ENCODE results near the gene PLCB1. TPM values are rescaled to one million over a fixed set of nuclear protein-coding genes. Genes with fewer than 3 reads are reported as not detected.

Gene PLCB1
- total RNA-seq, 1 donor from 2014 or later = 10.7 TPM

- no peak overlapping the region for H3K27ac ChIP-seq (ENCODE audit: low read depth, low read length)
- TF ChIP-seq CTCF (IDR thresholded peaks at IDR 0.05; ENCODE audit: insufficient read depth, low read depth, low read length) (no peak), EZH2 (IDR thresholded peaks at IDR 0.05; ENCODE audit: insufficient read depth, low read length) (no peak)
- H3K9me3 ChIP-seq (ENCODE audit: insufficient read depth, low read depth, low read length) = no peaks in the 10 kb centered on the region
- no peak overlapping the region for H3K9ac ChIP-seq (ENCODE audit: low read length)
- H3K4me1 ChIP-seq (ENCODE audit: insufficient read depth, low read length) = no peaks in the 10 kb centered on the region
- FAIRE-seq = no peak
- H4K20me1 ChIP-seq (ENCODE audit: insufficient read depth, low read length) = no peaks in the 10 kb centered on the region
- no peak overlapping the region for H3K4me2 ChIP-seq (ENCODE audit: low read length)
- DNase-seq (ENCODE audit: low read depth) = no peak
- H3K79me2 ChIP-seq (ENCODE audit: insufficient read depth, low read length) = no peaks in the 10 kb centered on the region
- no peaks in the 10 kb centered on the region for H3K9me3 Mint-ChIP-seq (ENCODE audit: unreplicated experiment)
- H2AFZ ChIP-seq (ENCODE audit: low read depth, low read length) = no peak overlapping the region
- no peak overlapping the region for H3K4me3 Mint-ChIP-seq (ENCODE audit: unreplicated experiment)
- H3K27ac Mint-ChIP-seq (ENCODE audit: unreplicated experiment) = no peak overlapping the region
- H3K36me3 ChIP-seq (ENCODE audit: insufficient read depth, low read length) = no peaks in the 10 kb centered on the region
- H3K36me3 Mint-ChIP-seq (ENCODE audit: low read depth, unreplicated experiment) = peaks cover 2% of the 10 kb centered on the region
- no peaks in the 10 kb centered on the region for H3K27me3 ChIP-seq (ENCODE audit: insufficient read depth, low read length)
- H3K4me3 ChIP-seq (ENCODE audit: insufficient read depth, low read depth, low read length) = no peak overlapping the region
- no peaks in the 10 kb centered on the region for H3K27me3 Mint-ChIP-seq (ENCODE audit: low read depth, unreplicated experiment)
- H3K4me1 Mint-ChIP-seq (ENCODE audit: low read depth, unreplicated experiment) = peaks cover 3% of the 10 kb centered on the region
These were observed 531.4 kb downstream of the PLCB1 start for GRCh38 chr20:8663424-8663823.

- H3K4me1 ChIP-seq (ENCODE audit: insufficient read depth, low read length) = no peaks in the 10 kb centered on the region
- H3K4me1 Mint-ChIP-seq (ENCODE audit: low read depth, unreplicated experiment) = peaks cover 3% of the 10 kb centered on the region
- H3K9me3 Mint-ChIP-seq (ENCODE audit: unreplicated experiment) = no peaks in the 10 kb centered on the region
- peaks cover 2% of the 10 kb centered on the region for H3K36me3 Mint-ChIP-seq (ENCODE audit: low read depth, unreplicated experiment)
- H3K27me3 ChIP-seq (ENCODE audit: insufficient read depth, low read length) = no peaks in the 10 kb centered on the region
- no peaks in the 10 kb centered on the region for H3K9me3 ChIP-seq (ENCODE audit: insufficient read depth, low read depth, low read length)
- no peak for FAIRE-seq
- H3K27ac Mint-ChIP-seq (ENCODE audit: unreplicated experiment) = no peak overlapping the region
- H3K9ac ChIP-seq (ENCODE audit: low read length) = no peak overlapping the region
- no peak overlapping the region for H3K4me3 ChIP-seq (ENCODE audit: insufficient read depth, low read depth, low read length)
- no peaks in the 10 kb centered on the region for H3K36me3 ChIP-seq (ENCODE audit: insufficient read depth, low read length)
- no peak overlapping the region for H3K4me3 Mint-ChIP-seq (ENCODE audit: unreplicated experiment)
- H2AFZ ChIP-seq (ENCODE audit: low read depth, low read length) = no peak overlapping the region
- H3K79me2 ChIP-seq (ENCODE audit: insufficient read depth, low read length) = no peaks in the 10 kb centered on the region
- no peak overlapping the region for H3K27ac ChIP-seq (ENCODE audit: low read depth, low read length)
- H3K27me3 Mint-ChIP-seq (ENCODE audit: low read depth, unreplicated experiment) = no peaks in the 10 kb centered on the region
- DNase-seq (ENCODE audit: low read depth) = no peak
- no peak overlapping the region for H3K4me2 ChIP-seq (ENCODE audit: low read length)
- no peaks in the 10 kb centered on the region for H4K20me1 ChIP-seq (ENCODE audit: insufficient read depth, low read length)
- TF ChIP-seq EZH2 (IDR thresholded peaks at IDR 0.05; ENCODE audit: insufficient read depth, low read length) = no peak
- no peak for TF ChIP-seq CTCF (IDR thresholded peaks at IDR 0.05; ENCODE audit: insufficient read depth, low read depth, low read length)
These were observed 532.7 kb downstream of the PLCB1 start for GRCh38 chr20:8664778-8665177.

- no peak for FAIRE-seq
- Mint-ChIP-seq H3K9me3 (ENCODE audit: unreplicated experiment) (no peaks in the 10 kb centered on the region), H3K27ac (ENCODE audit: unreplicated experiment) (no peak overlapping the region), H3K4me1 (ENCODE audit: low read depth, unreplicated experiment) (peaks cover 3% of the 10 kb centered on the region), H3K27me3 (ENCODE audit: low read depth, unreplicated experiment) (no peaks in the 10 kb centered on the region), H3K36me3 (ENCODE audit: low read depth, unreplicated experiment) (peaks cover 2% of the 10 kb centered on the region), H3K4me3 (ENCODE audit: unreplicated experiment) (no peak overlapping the region)
- Histone ChIP-seq H3K4me1 (ENCODE audit: insufficient read depth, low read length) (no peaks in the 10 kb centered on the region), H3K79me2 (ENCODE audit: insufficient read depth, low read length) (no peaks in the 10 kb centered on the region), H3K27me3 (ENCODE audit: insufficient read depth, low read length) (no peaks in the 10 kb centered on the region), H3K27ac (ENCODE audit: low read depth, low read length) (no peak overlapping the region), H3K36me3 (ENCODE audit: insufficient read depth, low read length) (no peaks in the 10 kb centered on the region), H4K20me1 (ENCODE audit: insufficient read depth, low read length) (no peaks in the 10 kb centered on the region), H3K9me3 (ENCODE audit: insufficient read depth, low read depth, low read length) (no peaks in the 10 kb centered on the region), H3K4me2 (ENCODE audit: low read length) (no peak overlapping the region), H3K4me3 (ENCODE audit: insufficient read depth, low read depth, low read length) (no peak overlapping the region), H3K9ac (ENCODE audit: low read length) (no peak overlapping the region), H2AFZ (ENCODE audit: low read depth, low read length) (no peak overlapping the region)
- no peak for TF ChIP-seq EZH2 (IDR thresholded peaks at IDR 0.05; ENCODE audit: insufficient read depth, low read length)
- no peak for TF ChIP-seq CTCF (IDR thresholded peaks at IDR 0.05; ENCODE audit: insufficient read depth, low read depth, low read length)
- DNase-seq (ENCODE audit: low read depth) = no peak
These were observed 535.2 kb downstream of the PLCB1 start for GRCh38 chr20:8667306-8667705.

Measured in astrocyte (in vitro differentiated cells and primary cell).